ENCODE data around the gene RFNG.

DNA sequence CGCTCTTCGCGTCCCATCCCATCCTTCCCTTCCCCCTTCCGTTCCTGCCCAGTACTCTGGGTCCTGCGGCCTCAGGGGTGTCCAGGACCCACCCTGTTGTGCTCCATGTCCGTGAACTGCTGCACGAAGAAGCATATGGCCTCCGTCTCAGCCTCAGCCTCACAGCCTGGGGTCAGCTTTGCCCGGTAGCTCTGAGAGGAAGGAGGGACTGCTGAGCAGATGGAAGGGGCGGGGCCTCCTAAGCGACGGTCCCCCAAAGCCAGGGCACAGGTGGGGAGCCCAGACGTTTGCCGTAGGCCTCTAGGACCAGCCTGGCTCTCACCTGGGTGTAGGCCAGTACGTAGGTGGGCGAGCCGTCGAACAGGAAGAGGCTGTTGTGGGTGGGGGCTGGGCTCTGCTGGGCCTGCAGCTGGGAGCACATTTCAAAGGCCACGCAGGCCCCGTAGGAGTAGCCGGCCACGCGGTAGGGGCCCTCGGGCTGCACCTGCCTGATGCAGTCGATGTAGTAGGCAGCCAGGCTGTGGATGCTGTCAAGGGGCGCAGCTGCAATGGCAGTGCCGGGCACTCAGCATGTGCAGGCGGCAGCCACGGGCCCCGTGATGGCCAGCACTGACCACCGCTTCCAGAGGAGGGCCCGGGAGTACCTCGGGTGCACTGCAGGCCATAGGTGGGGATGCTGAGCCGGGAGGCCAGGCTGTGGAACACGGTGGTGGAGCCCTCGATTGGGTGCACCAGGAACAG is 28.6 kb upstream of the RFNG start:
- no peak for TF ChIP-seq CTCF (IDR thresholded peaks at IDR 0.05)
- TF ChIP-seq ZFX (IDR thresholded peaks at IDR 0.05; ENCODE audit: borderline replicate concordance) = no peak
